ENCODE results near the gene DLX5.

DNA sequence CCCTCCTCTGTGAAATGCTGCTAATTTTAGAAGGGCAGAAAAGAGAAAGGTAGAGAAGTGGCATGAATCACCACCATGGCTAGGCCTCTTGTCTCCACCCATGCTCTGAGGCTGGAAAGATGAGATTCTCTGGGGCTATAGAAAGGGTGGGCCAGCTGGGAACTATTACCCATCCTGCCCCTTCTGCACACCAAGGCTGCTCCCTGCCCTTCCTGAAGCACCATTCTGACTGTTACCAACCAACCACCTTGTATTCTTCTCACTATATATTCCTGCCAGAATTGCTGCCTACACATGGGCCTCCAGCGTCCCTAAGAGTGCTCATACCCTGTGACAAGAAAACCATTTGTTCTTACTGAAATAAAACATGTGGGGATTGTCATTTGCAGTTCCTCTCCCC lies 30.7 kb downstream of the DLX5 start:
- TF ChIP-seq, protein P1, sequence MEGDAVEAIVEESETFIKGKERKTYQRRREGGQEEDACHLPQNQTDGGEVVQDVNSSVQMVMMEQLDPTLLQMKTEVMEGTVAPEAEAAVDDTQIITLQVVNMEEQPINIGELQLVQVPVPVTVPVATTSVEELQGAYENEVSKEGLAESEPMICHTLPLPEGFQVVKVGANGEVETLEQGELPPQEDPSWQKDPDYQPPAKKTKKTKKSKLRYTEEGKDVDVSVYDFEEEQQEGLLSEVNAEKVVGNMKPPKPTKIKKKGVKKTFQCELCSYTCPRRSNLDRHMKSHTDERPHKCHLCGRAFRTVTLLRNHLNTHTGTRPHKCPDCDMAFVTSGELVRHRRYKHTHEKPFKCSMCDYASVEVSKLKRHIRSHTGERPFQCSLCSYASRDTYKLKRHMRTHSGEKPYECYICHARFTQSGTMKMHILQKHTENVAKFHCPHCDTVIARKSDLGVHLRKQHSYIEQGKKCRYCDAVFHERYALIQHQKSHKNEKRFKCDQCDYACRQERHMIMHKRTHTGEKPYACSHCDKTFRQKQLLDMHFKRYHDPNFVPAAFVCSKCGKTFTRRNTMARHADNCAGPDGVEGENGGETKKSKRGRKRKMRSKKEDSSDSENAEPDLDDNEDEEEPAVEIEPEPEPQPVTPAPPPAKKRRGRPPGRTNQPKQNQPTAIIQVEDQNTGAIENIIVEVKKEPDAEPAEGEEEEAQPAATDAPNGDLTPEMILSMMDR (IDR thresholded peaks at IDR 0.05) = no peak
- TF ChIP-seq POLR2A (IDR thresholded peaks at IDR 0.05) = no peak
